Naive thymus-derived CD4-positive, alpha-beta T cell (primary cell): Measurements from ENCODE around the gene KDELR3. TPM values are rescaled to one million over a fixed set of nuclear protein-coding genes. Genes with fewer than 3 reads are reported as not detected.

ENCODE experiments used
- ATAC-seq: fragments of 150-1000 bp; cut with Tn5 transposase; 2 replicates; pipeline ENCODE4 v1.10.0; 2021; ENCODE audit warnings: mild to moderate bottlenecking, moderate library complexity
- CTCF ChIA-PET: fragments of 350-600 bp; sonication (Branson Sonifier 250); formaldehyde crosslinking; loops from one replicate; lab custom pipeline; 2021; ENCODE audit warnings: antibody characterized with exemption; lab: Charles Lee
- POLR2A ChIA-PET: fragments of 350-600 bp; sonication (Branson Sonifier 250); formaldehyde crosslinking; loops from one replicate; lab custom pipeline; 2021; ENCODE audit warnings: antibody characterized with exemption, inconsistent platforms; lab: Charles Lee
- DNase-seq, 9 donors: peaks; one replicate each; pipeline versions ENCODE4 v3.0.0 to v3.0.0-alpha.2; 2020 to 2022; ENCODE audit warnings: mixed read lengths in 1 of 9
- H3K27ac ChIP-seq: one replicate; pipeline ENCODE4 v1.7.0; 2013; ENCODE audit warnings: mild to moderate bottlenecking, low read depth, low read length, moderate library complexity
- H3K27me3 ChIP-seq, 2 donors: one replicate each; pipeline ENCODE4 v1.7.0; 2013; ENCODE audit warnings: low read length in 2 of 2, mild to moderate bottlenecking in 2 of 2, moderate library complexity in 2 of 2; ENCODE audit not compliant: control insufficient read depth in 2 of 2, insufficient read depth in 2 of 2
- H3K36me3 ChIP-seq, 3 experiments: 1 replicate in 2 of 3; 2 replicates in 1 of 3; pipeline ENCODE4 v1.7.0; 2013; ENCODE audit warnings: low read length in 3 of 3, mild to moderate bottlenecking in 3 of 3, moderate library complexity in 1 of 3; ENCODE audit not compliant: insufficient read depth in 3 of 3, control insufficient read depth in 2 of 3
- H3K4me1 ChIP-seq, 2 donors: one replicate each; pipeline ENCODE4 v1.7.0; 2013; ENCODE audit warnings: low read length in 2 of 2, mild to moderate bottlenecking in 2 of 2, moderate library complexity in 1 of 2; ENCODE audit not compliant: control insufficient read depth in 2 of 2, insufficient read depth in 2 of 2
- H3K4me3 ChIP-seq: 2 replicates; pipeline ENCODE4 v1.7.0; 2013; ENCODE audit warnings: mild to moderate bottlenecking, low read length
- H3K9me3 ChIP-seq, 3 experiments: 1 replicate in 2 of 3; 2 replicates in 1 of 3; pipeline ENCODE4 v1.7.0; 2013; ENCODE audit warnings: low read length in 3 of 3; ENCODE audit not compliant: control insufficient read depth in 2 of 3
- H3K27ac Mint-ChIP-seq, 9 donors: one replicate each; pipeline ENCODE4 v1.8.0; 2020 to 2022; ENCODE audit warnings: mixed read lengths in 9 of 9, mild to moderate bottlenecking in 8 of 9, moderate library complexity in 5 of 9, inconsistent platforms in 2 of 9
- H3K27me3 Mint-ChIP-seq, 5 donors: one replicate each; pipeline ENCODE4 v1.8.0; 2021 to 2022; ENCODE audit warnings: mixed read lengths in 5 of 5, mild to moderate bottlenecking in 1 of 5
- H3K36me3 Mint-ChIP-seq, 5 donors: one replicate each; pipeline ENCODE4 v1.8.0; 2020 to 2022; ENCODE audit warnings: mixed read lengths in 5 of 5, mild to moderate bottlenecking in 3 of 5, inconsistent platforms in 1 of 5
- H3K4me1 Mint-ChIP-seq, 7 donors: one replicate each; pipeline ENCODE4 v1.8.0; 2020 to 2022; ENCODE audit warnings: mixed read lengths in 7 of 7, mild to moderate bottlenecking in 3 of 7, inconsistent platforms in 1 of 7
- H3K4me3 Mint-ChIP-seq, 10 donors: one replicate each; pipeline ENCODE4 v1.8.0; 2020 to 2022; ENCODE audit warnings: mild to moderate bottlenecking in 10 of 10, mixed read lengths in 10 of 10, moderate library complexity in 6 of 10, inconsistent platforms in 2 of 10
- H3K9me3 Mint-ChIP-seq, 11 donors: one replicate each; pipeline ENCODE4 v1.8.0; 2020 to 2022; ENCODE audit warnings: mixed read lengths in 11 of 11, mild to moderate bottlenecking in 4 of 11, inconsistent platforms in 1 of 11, moderate library complexity in 1 of 11
- intact Hi-C, 2 donors: fragments of 100-400 bp; cut with micrococcal nuclease; formaldehyde crosslinking; loops; one replicate each; pipeline ENCODE4 v1.15.1; 2023
- polyA plus RNA-seq, 2 donors: library from polyadenylated mRNA; unstranded; fragments of 300-500 nt; fragmentation: Illumina TruSeq; gene quantifications; one replicate each; pipeline ENCODE4 v1.2.3, GENCODE V29; 2021
- total RNA-seq, 6 experiments: library from RNA in 5 of 6; stranded (reverse) in 5 of 6; gene quantifications; 1 replicate in 5 of 6; 2 replicates in 1 of 6; pipeline ENCODE4 v1.2.3 and lab custom pipeline; 2021 to 2026

KDELR3 gene
- total and polyA plus RNA-seq, 7 experiments from 2014 or later: 0.80 TPM; not detected in 6

DNA sequence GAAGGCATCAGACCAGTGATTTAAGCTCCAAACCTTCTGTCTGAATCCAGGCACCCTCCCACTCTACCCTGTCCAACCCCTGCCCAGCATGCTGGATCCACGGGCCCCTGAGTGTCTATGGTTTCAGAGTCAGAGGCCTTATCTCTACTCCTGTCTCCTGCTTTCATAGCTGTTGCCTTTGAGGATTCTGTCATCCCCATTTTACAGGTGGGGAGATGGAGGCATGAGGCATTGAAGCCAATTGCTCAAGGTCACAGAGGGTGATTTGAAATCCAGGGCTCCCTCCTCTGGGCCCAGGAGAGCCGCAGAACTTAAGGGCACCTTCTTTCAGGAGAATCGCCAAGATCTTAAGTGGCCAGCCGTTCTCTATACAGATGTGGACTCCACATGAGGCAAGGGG, 16.0 kb upstream of the KDELR3 start:
- H3K27me3 Mint-ChIP-seq: peaks cover 32 to 58% (median 48%) of the 10 kb centered on the region in 5 donors
- Histone ChIP-seq H3K4me3 (no peak overlapping the region), H3K9me3 (no peaks in the 10 kb centered on the region), H3K27me3 (peaks cover 0 to 14% of the 10 kb centered on the region in 2 donors), H3K36me3 (no peaks in the 10 kb centered on the region), H3K4me1 (peaks cover 0 to 5% of the 10 kb centered on the region in 2 donors), H3K27ac (no peak overlapping the region)
- H3K4me1 Mint-ChIP-seq: peaks cover 5 to 13% (median 11%) of the 10 kb centered on the region in 7 donors
- peaks cover 0 to 3% (median 0%) of the 10 kb centered on the region in 5 donors for H3K36me3 Mint-ChIP-seq
- POLR2A ChIA-PET: no interaction called here
- peaks cover 0 to 1% (median 0%) of the 10 kb centered on the region in 11 donors for H3K9me3 Mint-ChIP-seq
- ATAC-seq (no peak), DNase-seq (no peak)
- H3K4me3 Mint-ChIP-seq: no peak overlapping the region
- CTCF ChIA-PET: no interaction called here
- no peak overlapping the region for H3K27ac Mint-ChIP-seq
- intact Hi-C loops: no loop called here

GRCh38 chr22:38452373-38453065, 15.4 kb upstream of the KDELR3 start:
- no peaks in the 10 kb centered on the region for H3K9me3 ChIP-seq
- peaks cover 0 to 3% (median 0%) of the 10 kb centered on the region in 5 donors for H3K36me3 Mint-ChIP-seq
- ChIA-PET POLR2A (no interaction called here), CTCF (no interaction called here)
- peaks cover 0 to 5% of the 10 kb centered on the region in 2 donors for H3K4me1 ChIP-seq
- DNase-seq (no peak), ATAC-seq (no peak)
- H3K4me3 ChIP-seq: no peak overlapping the region
- no peaks in the 10 kb centered on the region for H3K36me3 ChIP-seq
- H3K27me3 ChIP-seq: peaks cover 0 to 14% of the 10 kb centered on the region in 2 donors
- peak overlapping the region in 1 of 10 donors; percentile 35 for H3K4me3 Mint-ChIP-seq
- peaks cover 0 to 3% (median 0%) of the 10 kb centered on the region in 11 donors for H3K9me3 Mint-ChIP-seq
- H3K4me1 Mint-ChIP-seq: peaks cover 5 to 15% (median 14%) of the 10 kb centered on the region in 7 donors
- H3K27ac Mint-ChIP-seq: no peak overlapping the region
- intact Hi-C loops: no loop called here
- H3K27me3 Mint-ChIP-seq: peaks cover 38 to 64% (median 54%) of the 10 kb centered on the region in 5 donors
- no peak overlapping the region for H3K27ac ChIP-seq

GRCh38 chr22:38453066-38453672, 14.7 kb upstream of the KDELR3 start:
- DNase-seq (no peak), ATAC-seq (no peak)
- Histone ChIP-seq H3K27ac (no peak overlapping the region), H3K36me3 (no peaks in the 10 kb centered on the region), H3K4me3 (no peak overlapping the region), H3K4me1 (peaks cover 0 to 5% of the 10 kb centered on the region in 2 donors), H3K9me3 (no peaks in the 10 kb centered on the region), H3K27me3 (peaks cover 0 to 14% of the 10 kb centered on the region in 2 donors)
- ChIA-PET CTCF (interaction anchor here (0.6 kb wide), 1 partner anchor 101 kb away, joined by 5 read pairs; no protein-coding TSS in a partner anchor), POLR2A (no interaction called here)
- Mint-ChIP-seq H3K4me1 (peaks cover 5 to 15% (median 14%) of the 10 kb centered on the region in 7 donors), H3K9me3 (peaks cover 0 to 3% (median 0%) of the 10 kb centered on the region in 11 donors), H3K27ac (peak overlapping the region in 1 of 9 donors; percentile 84), H3K27me3 (peaks cover 45 to 71% (median 60%) of the 10 kb centered on the region in 5 donors), H3K4me3 (peak overlapping the region in 6 of 10 donors; percentile 37 to 86 (median 48)), H3K36me3 (peaks cover 0 to 3% (median 0%) of the 10 kb centered on the region in 5 donors)
- intact Hi-C loops: no loop called here

- ATAC-seq (no peak), DNase-seq (no peak)
- Histone ChIP-seq H3K27me3 (peaks cover 4 to 14% of the 10 kb centered on the region in 2 donors), H3K4me1 (peaks cover 0 to 5% of the 10 kb centered on the region in 2 donors), H3K27ac (no peak overlapping the region), H3K36me3 (no peaks in the 10 kb centered on the region), H3K4me3 (peak overlapping the region; percentile 43), H3K9me3 (no peaks in the 10 kb centered on the region)
- Mint-ChIP-seq H3K27ac (no peak overlapping the region), H3K36me3 (peaks cover 0 to 3% (median 0%) of the 10 kb centered on the region in 5 donors), H3K4me3 (peak overlapping the region in 7 of 10 donors; percentile 4 to 87 (median 83)), H3K4me1 (peaks cover 5 to 15% (median 14%) of the 10 kb centered on the region in 7 donors), H3K9me3 (peaks cover 0 to 3% (median 0%) of the 10 kb centered on the region in 11 donors), H3K27me3 (peaks cover 52 to 79% (median 68%) of the 10 kb centered on the region in 5 donors)
- ChIA-PET POLR2A (no interaction called here), CTCF (no interaction called here)
- intact Hi-C loops: no loop called here
Observed at GRCh38 chr22:38453996-38454352, 13.9 kb upstream of the KDELR3 start.

- ChIA-PET CTCF (no interaction called here), POLR2A (no interaction called here)
- peaks cover 0 to 3% (median 0%) of the 10 kb centered on the region in 5 donors for H3K36me3 Mint-ChIP-seq
- peak overlapping the region; percentile 70 to 88 (median 84) for H3K4me3 Mint-ChIP-seq
- peaks cover 0 to 3% (median 0%) of the 10 kb centered on the region in 11 donors for H3K9me3 Mint-ChIP-seq
- intact Hi-C loops: no loop called here
- H3K4me1 ChIP-seq: peaks cover 0 to 5% of the 10 kb centered on the region in 2 donors
- H3K27me3 ChIP-seq: peaks cover 5 to 14% of the 10 kb centered on the region in 2 donors
- peak overlapping the region in 1 of 9 donors; percentile 81 for H3K27ac Mint-ChIP-seq
- ATAC-seq (peak; percentile 36), DNase-seq (peak in 4 of 9 donors; percentile 22 to 39 (median 26))
- peaks cover 5 to 15% (median 14%) of the 10 kb centered on the region in 7 donors for H3K4me1 Mint-ChIP-seq
- no peaks in the 10 kb centered on the region for H3K36me3 ChIP-seq
- no peak overlapping the region for H3K27ac ChIP-seq
- H3K27me3 Mint-ChIP-seq: peaks cover 56 to 84% (median 74%) of the 10 kb centered on the region in 5 donors
- H3K9me3 ChIP-seq: no peaks in the 10 kb centered on the region
- H3K4me3 ChIP-seq: peak overlapping the region; percentile 43
Observed at GRCh38 chr22:38454353-38455075, 13.4 kb upstream of the KDELR3 start.

DNA sequence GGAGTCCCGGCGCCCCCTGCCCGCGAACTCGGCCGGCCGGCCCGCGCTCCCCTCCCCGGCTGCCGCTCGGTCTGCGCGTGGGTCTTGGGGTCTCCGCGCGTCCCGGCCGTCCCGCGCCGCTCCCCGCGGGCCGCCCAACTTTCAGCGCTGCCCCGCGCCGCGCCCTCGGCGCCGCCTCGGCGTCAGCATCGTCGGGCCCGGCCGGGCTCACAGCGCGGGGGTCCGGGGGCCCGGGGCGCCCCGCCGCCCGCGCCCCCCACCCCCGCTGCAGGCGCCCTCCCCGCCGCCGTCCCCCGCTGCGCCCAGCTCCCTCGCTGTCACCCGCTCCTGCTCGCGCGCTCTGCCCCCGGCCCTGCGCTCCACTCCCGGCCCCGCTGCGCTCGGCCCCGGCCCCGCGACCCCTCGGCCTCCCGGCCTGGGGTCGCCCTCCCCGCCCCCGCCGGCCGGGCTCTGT, 12.8 kb upstream of the KDELR3 start, which contains the start of gene KCNJ4:
Gene KCNJ4, minus strand, starts transcription at position 124 of the 454 bp plus-strand sequence. CDS start 27,067 bp downstream, outside the sequence.
- POLR2A ChIA-PET: no interaction called here
- no peak for ATAC-seq
- Histone ChIP-seq H3K4me3 (peak within 1 kb of the TSS; percentile 43), H3K4me1 (peaks cover 0 to 5% of the 10 kb centered on the region in 2 donors), H3K36me3 (no peaks in the 10 kb centered on the region), H3K27me3 (peaks cover 5 to 14% of the 10 kb centered on the region in 2 donors), H3K9me3 (no peaks in the 10 kb centered on the region), H3K27ac (no peak within 1 kb of the TSS)
- peak within 1 kb of the TSS; percentile 70 to 88 (median 84) for H3K4me3 Mint-ChIP-seq
- no peak for DNase-seq
- peaks cover 5 to 15% (median 14%) of the 10 kb centered on the region in 7 donors for H3K4me1 Mint-ChIP-seq
- H3K27me3 Mint-ChIP-seq: peaks cover 56 to 81% (median 72%) of the 10 kb centered on the region in 5 donors
- H3K9me3 Mint-ChIP-seq: peaks cover 0 to 3% (median 0%) of the 10 kb centered on the region in 11 donors
- H3K27ac Mint-ChIP-seq: peak within 1 kb of the TSS in 1 of 9 donors; percentile 81
- CTCF ChIA-PET: no interaction called here
- H3K36me3 Mint-ChIP-seq: peaks cover 0 to 3% (median 0%) of the 10 kb centered on the region in 5 donors
- intact Hi-C loops: no loop called here
